B cell (primary cell): ENCODE data around the gene MAP3K4.

Experiments used
- EZH2 ChIP-seq: IDR thresholded peaks from 2 replicates; pipeline ENCODE4 v1.6.1; 2012; ENCODE audit warnings: borderline replicate concordance, low read depth, mild to moderate bottlenecking, moderate library complexity, low read length; ENCODE audit not compliant: insufficient read depth, poor library complexity, severe bottlenecking
- TF ChIP-seq, protein P1 (sequence below): fragments of 200-600 bp; IDR thresholded peaks from one replicate; pipeline ENCODE4 v1.8.0; 2022; ENCODE audit warnings: antibody characterized with exemption, mild to moderate bottlenecking

- TF ChIP-seq, protein P1, sequence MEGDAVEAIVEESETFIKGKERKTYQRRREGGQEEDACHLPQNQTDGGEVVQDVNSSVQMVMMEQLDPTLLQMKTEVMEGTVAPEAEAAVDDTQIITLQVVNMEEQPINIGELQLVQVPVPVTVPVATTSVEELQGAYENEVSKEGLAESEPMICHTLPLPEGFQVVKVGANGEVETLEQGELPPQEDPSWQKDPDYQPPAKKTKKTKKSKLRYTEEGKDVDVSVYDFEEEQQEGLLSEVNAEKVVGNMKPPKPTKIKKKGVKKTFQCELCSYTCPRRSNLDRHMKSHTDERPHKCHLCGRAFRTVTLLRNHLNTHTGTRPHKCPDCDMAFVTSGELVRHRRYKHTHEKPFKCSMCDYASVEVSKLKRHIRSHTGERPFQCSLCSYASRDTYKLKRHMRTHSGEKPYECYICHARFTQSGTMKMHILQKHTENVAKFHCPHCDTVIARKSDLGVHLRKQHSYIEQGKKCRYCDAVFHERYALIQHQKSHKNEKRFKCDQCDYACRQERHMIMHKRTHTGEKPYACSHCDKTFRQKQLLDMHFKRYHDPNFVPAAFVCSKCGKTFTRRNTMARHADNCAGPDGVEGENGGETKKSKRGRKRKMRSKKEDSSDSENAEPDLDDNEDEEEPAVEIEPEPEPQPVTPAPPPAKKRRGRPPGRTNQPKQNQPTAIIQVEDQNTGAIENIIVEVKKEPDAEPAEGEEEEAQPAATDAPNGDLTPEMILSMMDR = no peak
- TF ChIP-seq EZH2 = no peak
Measured at GRCh38 chr6:161074496-161075121, 83.0 kb downstream of the MAP3K4 start.
